ENCODE measurements around the gene FAM20C.

The FAM20C gene

DNA sequence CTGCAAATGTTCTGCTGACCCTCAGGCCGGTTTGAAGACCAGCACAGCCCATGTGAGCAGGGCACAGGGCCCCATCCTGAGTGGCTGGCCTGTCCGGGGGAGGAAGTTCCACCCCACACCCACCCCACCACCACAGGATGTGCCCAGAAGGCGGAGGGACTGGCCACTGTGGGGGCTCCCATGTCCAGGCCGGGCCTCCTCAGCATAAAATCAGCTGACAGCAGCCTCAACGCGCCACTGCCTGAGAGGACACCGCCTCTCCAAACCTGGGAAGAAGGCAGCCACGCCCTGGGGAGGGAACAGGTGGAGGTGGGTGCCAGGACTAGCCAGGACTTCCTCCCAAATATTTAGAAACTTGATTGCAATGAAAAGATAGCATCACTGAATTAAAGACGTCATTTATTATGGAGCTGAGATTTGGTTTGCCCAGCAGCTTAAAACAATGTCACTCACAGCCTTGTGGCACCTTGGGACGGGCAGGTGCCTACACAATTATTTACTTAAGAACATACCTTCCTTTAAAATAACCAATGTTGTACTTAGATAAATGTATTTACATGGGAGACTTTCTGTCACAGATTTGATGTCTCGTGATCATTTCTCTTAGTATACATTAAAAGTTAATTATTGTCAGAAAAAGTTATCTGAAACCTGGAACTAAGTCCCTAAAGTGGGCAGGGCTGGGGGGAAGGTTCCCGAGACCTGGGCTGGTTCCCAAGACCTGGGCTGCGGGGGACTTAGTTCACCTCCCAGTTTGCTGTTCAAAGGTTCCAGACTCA, 27.3 kb upstream of the FAM20C start:
- H3K4me3 Mint-ChIP-seq: no peak overlapping the region
- no peak for DNase-seq (ENCODE audit: low spot score)
- H3K36me3 Mint-ChIP-seq (ENCODE audit: low read depth): no peaks in the 10 kb centered on the region
- H3K27ac Mint-ChIP-seq: no peak overlapping the region
- H3K4me1 Mint-ChIP-seq (ENCODE audit: low read depth): no peaks in the 10 kb centered on the region
- H3K9me3 Mint-ChIP-seq: no peaks in the 10 kb centered on the region
- H3K27me3 Mint-ChIP-seq (ENCODE audit: low read depth): peaks cover 3% of the 10 kb centered on the region

DNA sequence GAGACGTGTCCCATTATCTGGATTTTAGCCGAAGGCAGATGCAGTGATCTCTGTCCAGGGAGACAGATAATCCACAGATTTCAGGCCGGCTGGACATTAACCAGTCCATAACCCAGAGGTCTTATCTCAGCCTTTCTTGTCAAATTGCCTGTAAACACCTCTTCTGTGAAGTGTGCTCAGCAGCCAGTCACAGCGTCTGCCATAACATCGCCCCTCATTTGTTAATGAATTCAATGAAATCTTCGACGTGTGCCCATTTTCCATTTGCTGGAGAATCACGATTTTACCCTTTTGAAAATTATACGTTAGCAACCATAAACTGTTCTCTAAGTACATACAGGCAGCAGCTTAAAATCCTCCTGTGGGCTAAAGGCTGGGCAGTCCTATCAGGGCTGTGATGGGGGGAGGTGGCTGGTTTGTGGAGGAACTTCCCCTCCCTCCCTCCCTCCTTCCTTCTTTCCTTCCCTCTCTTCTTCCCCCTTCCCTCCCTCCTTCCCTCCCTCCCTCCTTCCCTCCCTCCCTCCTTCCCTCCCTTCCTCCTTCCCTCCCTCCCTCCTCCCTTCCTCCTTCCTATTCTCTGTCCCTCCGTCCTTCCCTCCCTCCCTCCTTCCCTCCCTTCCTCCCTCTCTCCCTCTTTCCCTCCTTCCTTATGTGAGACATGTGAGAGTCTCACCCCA, 26.6 kb upstream of the FAM20C start:
- DNase-seq (ENCODE audit: low spot score): no peak
- H3K36me3 Mint-ChIP-seq (ENCODE audit: low read depth): no peaks in the 10 kb centered on the region
- no peak overlapping the region for H3K27ac Mint-ChIP-seq
- no peak overlapping the region for H3K4me3 Mint-ChIP-seq
- H3K27me3 Mint-ChIP-seq (ENCODE audit: low read depth): peaks cover 3% of the 10 kb centered on the region
- H3K4me1 Mint-ChIP-seq (ENCODE audit: low read depth): no peaks in the 10 kb centered on the region
- no peaks in the 10 kb centered on the region for H3K9me3 Mint-ChIP-seq

DNA sequence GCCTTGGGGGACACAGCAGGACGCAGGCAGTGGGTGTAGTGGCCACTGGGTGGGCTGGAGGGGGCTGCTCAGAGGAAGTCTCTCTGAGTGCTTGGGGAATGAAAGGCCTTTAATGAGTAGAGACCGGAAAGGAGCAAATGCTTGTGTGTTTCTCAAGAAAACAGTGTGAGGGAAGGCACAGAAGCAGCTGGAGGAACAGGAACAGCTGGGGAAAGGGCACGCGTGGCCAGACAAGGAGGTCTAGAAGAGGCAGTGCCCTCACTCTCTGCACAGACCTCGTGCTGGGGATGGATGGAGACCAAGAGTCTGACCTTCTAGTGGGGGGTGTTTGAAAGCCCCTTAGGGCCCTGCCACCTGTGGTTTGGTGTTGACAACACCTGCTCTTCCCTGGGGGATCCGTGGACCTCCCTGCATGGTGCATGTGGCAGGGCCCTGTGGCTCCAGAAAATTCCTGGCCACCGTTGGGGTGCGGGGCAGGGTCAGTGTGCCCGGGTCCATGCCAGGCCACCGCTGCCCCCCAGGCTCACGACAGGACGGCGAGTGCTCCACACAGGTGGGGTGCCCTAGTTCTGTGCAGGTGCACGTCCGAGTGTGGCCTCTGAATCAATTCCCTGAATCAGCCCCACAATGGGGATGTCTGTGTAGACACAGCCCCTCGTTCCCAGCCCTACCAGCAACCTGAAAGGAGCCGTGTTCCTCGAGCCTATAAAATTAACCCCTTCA, 25.9 kb upstream of the FAM20C start:
- Mint-ChIP-seq H3K36me3 (ENCODE audit: low read depth) (no peaks in the 10 kb centered on the region), H3K4me3 (no peak overlapping the region), H3K27me3 (ENCODE audit: low read depth) (peaks cover 3% of the 10 kb centered on the region), H3K27ac (no peak overlapping the region), H3K4me1 (ENCODE audit: low read depth) (no peaks in the 10 kb centered on the region), H3K9me3 (no peaks in the 10 kb centered on the region)
- DNase-seq (ENCODE audit: low spot score): no peak

DNA sequence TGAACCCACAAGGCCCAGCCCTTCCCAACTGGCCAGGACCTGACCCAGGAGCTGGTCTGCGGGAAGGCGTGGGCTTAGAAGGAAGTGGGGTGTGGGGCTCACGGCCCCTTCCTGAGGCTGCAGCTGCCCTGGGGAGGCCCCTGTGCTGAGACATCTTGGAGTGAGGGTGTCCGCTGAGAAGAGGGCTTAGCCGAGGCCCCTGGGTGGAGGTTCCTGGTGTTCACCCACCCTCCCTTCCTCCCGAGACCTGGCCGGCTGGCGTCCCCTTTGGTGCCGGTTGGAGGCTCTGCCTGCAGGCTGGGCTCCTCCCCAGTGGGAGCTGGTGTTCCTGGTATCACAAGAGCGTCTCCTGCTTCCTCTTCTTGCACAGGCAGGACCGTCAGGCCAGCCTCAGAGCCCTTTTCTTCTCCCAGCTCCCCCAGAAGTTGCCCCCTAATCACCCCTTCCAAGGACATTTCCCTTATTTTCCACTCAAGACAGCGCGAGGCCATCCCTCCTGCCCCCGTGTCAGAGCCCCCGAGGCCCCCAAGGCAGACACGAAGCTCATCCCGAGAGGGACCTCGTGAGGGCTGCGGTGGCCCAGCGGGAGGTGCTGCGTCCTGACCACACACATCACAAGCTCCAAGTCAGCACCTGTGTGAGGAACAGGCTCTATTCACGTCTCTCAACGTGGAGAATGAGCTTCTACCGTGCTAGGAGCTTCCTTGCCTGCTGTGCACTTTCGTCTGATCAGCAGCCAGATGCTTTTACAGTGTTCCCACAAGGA, 25.1 kb upstream of the FAM20C start:
- Mint-ChIP-seq H3K4me3 (no peak overlapping the region), H3K27me3 (ENCODE audit: low read depth) (peaks cover 3% of the 10 kb centered on the region), H3K36me3 (ENCODE audit: low read depth) (no peaks in the 10 kb centered on the region), H3K9me3 (no peaks in the 10 kb centered on the region), H3K4me1 (ENCODE audit: low read depth) (no peaks in the 10 kb centered on the region), H3K27ac (no peak overlapping the region)
- no peak for DNase-seq (ENCODE audit: low spot score)

DNA sequence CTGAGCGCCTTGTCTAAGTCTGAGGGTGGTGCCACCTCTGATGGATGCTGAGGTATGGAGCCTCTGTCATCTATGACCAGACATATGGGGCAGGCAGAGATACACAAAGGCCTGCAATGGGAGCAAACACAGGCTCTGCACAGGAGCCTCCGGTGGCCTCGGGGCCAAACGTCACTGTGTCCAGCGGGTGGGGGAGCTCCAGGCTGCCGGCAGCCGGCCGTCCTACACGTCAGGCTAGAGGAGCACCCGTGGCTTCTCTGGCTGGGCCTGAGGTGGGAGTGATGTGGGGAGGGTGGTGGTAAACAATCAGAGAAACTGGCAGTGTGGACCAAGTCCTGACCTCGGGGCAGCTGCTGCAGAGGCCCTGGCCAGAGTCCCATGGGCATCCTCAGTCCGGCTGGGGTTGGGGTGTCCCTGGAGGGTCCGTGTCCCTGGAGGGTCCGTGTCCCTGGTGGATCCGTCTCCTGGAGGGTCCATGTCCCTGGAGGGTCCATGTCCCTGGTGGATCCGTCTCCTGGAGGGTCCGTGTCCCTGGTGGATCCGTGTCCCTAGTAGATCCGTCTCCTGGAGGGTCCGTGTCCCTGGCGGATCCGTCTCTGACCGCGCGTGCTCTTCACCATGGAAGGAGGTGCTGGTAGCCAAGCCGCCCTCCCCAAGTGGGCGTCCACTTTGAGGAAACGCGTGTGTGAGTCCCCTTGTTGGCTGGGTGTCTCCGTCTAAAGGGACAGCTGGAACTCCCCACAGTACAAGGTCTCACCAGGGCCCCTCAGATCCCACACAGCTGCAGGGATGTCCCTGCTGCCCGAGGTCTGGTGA, 24.2 kb upstream of the FAM20C start:
- Mint-ChIP-seq H3K27ac (no peak overlapping the region), H3K4me1 (ENCODE audit: low read depth) (no peaks in the 10 kb centered on the region), H3K27me3 (ENCODE audit: low read depth) (peaks cover 3% of the 10 kb centered on the region), H3K36me3 (ENCODE audit: low read depth) (no peaks in the 10 kb centered on the region), H3K9me3 (no peaks in the 10 kb centered on the region), H3K4me3 (no peak overlapping the region)
- DNase-seq (ENCODE audit: low spot score): no peak

DNA sequence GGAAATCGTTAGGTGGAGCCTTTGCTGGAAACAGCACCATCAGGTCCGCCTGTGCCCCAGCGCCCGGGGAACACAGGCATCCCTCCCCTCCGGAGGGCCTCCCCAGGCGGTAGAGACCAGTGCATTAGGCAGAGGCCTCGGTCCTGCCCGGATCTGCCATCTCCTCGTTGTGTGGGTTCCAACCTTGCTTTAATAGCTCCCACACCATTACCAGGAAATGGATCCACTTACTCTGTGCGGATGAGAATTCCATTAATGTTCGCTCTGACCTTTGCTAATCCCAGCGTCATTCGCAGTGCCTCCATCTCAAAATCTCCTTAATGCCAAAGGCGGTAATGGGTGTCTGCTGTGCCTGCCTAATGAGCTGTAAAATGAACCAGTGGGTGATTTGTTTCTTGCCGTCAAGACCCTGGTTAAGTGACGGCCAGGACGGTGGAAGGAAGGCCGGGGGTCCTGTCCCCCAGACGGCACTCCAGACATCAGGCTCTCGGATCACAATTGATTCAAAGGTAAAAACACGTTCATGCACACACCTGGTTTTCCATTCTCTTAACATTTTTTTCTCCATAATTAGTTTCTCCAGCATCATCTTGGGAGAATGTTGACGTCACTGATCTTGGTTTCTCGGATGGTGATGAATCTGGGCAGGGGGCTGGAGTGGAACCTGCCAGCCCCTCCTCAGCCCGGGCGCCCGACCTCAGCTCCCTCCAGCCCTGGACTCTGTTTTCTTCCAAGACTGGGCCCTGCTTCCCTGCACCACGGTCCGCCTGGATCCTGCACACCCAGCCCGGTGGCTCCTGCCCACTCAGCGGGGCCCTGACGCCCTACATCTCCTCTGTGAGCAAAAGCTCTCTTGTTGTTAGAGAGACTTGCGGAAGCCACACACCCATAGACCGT, 22.8 kb upstream of the FAM20C start:
- Mint-ChIP-seq H3K27me3 (ENCODE audit: low read depth) (peaks cover 3% of the 10 kb centered on the region), H3K36me3 (ENCODE audit: low read depth) (no peaks in the 10 kb centered on the region)

DNA sequence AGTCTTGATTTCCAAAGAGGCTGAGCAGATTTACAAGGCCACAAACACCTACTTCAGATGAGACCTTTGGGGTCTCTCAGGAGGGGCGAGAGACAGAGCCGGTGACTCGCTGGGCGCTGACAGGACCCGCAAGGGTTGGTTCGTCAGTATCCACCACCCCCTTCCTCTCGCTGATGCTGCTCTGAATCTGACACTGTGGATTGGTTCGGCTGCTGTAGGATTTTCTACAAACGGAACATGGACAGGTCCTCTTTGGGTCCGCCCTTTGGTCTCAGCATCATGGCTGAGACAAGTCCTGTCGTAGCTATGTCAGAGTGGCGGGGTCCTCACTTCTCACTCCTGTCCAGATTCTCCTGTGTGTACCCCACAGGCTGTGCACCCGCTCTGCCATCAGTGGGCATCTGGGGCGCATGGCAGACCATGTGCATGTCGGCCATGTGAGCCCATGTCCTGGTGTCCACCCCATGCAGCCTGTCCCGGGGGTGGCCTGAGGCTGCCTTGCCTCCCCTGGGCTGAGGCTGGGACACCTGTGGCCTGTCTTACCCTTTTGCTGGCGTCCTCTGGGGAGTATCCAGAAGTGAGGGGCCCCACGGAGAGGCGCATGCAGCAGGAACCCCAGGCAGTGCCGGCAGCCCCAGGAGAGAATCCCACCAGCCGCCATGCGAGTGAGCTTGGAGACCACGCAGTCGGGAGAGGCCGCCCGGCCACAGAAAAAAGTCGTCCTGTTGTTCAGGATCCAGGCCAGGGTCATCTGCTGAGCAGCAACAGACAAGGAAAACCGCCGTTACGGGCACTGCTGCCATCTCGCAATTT, 21.6 kb upstream of the FAM20C start:
- no peaks in the 10 kb centered on the region for H3K36me3 Mint-ChIP-seq (ENCODE audit: low read depth)
- H3K27me3 Mint-ChIP-seq (ENCODE audit: low read depth): peaks cover 3% of the 10 kb centered on the region
- DNase-seq (ENCODE audit: low spot score): no peak
- H3K27ac Mint-ChIP-seq: no peak overlapping the region
- H3K4me1 Mint-ChIP-seq (ENCODE audit: low read depth): no peaks in the 10 kb centered on the region
- H3K9me3 Mint-ChIP-seq: no peaks in the 10 kb centered on the region
- H3K4me3 Mint-ChIP-seq: no peak overlapping the region

More for the DNA sequence above, 22.8 kb upstream of the FAM20C start:
- Mint-ChIP-seq H3K27ac (no peak overlapping the region), H3K4me1 (ENCODE audit: low read depth) (no peaks in the 10 kb centered on the region), H3K9me3 (no peaks in the 10 kb centered on the region), H3K4me3 (no peak overlapping the region)
- no peak for DNase-seq (ENCODE audit: low spot score)

DNA sequence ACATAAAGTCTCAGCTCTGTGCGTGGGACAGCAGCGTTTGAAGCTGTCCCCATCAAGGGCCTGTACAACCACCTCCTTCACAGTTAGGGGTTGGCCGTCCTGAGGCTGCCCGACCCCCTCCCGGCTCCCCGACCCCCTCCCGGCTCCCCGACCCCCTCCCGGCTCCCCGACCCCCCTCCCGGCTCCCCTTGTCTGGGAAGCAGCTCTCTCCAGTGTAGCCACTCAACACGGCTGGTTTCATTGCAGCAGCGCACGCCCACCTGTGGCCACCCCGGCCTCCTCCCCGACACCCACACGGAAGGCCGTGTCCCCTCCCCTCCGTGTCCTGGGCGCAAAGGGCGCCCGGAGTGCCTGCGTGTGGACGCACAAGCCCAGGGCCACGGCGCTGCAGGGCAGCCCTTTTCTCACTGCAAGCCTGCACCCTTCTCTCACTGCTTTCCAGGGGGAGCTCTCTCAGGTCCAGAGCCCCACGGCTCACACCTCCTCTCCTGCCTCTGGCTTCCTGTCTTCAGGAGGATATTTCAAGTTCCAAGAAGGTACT, 20.9 kb upstream of the FAM20C start:
- H3K9me3 Mint-ChIP-seq: no peaks in the 10 kb centered on the region
- no peaks in the 10 kb centered on the region for H3K36me3 Mint-ChIP-seq (ENCODE audit: low read depth)
- peaks cover 3% of the 10 kb centered on the region for H3K27me3 Mint-ChIP-seq (ENCODE audit: low read depth)
- no peaks in the 10 kb centered on the region for H3K4me1 Mint-ChIP-seq (ENCODE audit: low read depth)
- no peak overlapping the region for H3K27ac Mint-ChIP-seq
- H3K4me3 Mint-ChIP-seq: no peak overlapping the region
- no peak for DNase-seq (ENCODE audit: low spot score)

DNA sequence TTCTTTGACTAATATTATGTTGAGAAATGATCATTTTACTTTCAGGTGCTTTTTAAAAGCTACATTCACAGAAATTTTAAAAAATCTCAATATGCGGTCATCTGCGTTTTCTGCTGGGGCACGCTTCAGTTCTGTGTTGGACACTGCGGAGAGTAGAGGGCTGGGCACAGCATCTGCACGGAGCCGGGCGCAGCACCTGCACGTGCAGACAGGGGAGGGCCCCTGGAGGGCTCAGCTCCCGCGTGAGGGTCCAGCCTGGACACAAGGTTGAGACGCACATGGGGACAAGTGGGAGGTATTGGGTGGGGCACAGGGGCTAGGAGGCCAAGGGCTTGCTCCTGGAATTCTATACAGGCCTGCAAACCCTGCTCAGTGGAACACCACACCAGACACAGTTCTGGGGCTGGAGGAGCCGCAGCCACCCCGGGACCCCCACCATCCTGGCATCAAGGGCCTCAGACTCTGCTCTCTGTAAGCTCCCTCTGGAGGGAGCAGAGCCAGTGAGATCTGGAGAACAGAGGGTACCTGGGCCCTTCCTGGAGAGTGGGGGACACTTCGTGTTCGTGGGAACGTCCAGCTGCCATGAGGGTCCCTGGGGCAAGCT, 20.4 kb upstream of the FAM20C start:
- Mint-ChIP-seq H3K4me3 (no peak overlapping the region), H3K36me3 (ENCODE audit: low read depth) (no peaks in the 10 kb centered on the region), H3K4me1 (ENCODE audit: low read depth) (no peaks in the 10 kb centered on the region), H3K27ac (no peak overlapping the region), H3K27me3 (ENCODE audit: low read depth) (peaks cover 3% of the 10 kb centered on the region), H3K9me3 (no peaks in the 10 kb centered on the region)
- DNase-seq (ENCODE audit: low spot score): no peak

DNA sequence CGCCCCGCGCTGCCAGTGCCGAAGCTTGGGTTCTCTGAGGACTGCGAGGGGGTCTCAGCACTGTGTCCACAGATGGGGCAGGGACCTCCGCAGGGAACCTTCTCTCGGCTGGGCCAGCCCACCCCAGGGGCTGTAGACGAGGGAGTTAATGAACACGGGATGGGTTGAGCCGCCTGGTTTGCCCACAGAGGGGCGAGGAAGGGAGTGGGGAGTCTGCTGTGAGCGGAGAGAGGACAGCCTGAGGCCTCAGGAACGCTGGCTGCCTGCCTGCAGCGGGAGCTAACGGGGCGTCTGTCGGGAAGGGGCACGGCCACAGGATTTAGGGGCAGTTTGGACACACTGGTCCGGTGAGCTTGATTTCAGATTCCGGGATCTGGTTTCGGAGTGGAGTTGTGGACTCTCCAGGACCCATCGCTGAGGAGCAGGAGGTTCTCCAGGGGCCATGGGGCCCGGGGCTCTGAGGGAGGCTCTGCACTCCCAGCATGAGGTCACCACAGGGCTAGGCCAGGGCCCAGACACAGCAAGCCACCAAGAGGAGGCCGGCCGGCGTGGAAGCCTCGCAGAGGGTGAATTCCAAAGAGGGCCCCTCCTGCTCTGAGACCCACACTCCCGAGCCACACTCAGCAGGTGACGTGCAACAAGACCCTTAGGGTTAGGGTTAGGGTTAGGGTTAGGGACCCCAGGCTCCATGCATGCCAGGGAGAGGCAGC, 19.0 kb upstream of the FAM20C start:
- no peaks in the 10 kb centered on the region for H3K4me1 Mint-ChIP-seq (ENCODE audit: low read depth)
- H3K27ac Mint-ChIP-seq: no peak overlapping the region
- no peak for DNase-seq (ENCODE audit: low spot score)
- H3K4me3 Mint-ChIP-seq: no peak overlapping the region
- H3K27me3 Mint-ChIP-seq (ENCODE audit: low read depth): no peaks in the 10 kb centered on the region
- no peaks in the 10 kb centered on the region for H3K36me3 Mint-ChIP-seq (ENCODE audit: low read depth)
- H3K9me3 Mint-ChIP-seq: no peaks in the 10 kb centered on the region

DNA sequence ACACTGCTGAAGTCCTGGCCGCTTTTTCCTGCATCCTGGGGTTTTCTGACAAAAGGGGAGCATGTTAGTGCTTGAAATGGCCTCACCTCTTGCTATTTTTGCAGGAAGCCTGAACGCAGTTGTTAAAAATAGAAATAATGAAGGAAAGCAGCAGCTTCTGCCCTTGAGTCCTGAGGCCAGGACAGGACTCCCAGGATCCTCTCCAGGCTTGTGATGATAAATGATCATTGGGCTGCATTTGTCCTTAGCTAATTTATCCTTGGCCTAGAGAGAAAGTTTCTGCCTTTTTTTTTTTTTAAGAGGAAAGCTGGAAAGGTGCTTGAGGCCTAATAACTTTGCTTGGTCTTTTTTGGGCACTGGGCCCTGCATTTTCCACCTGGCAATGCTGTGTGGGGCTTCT, 17.7 kb upstream of the FAM20C start:
- Mint-ChIP-seq H3K9me3 (no peaks in the 10 kb centered on the region), H3K4me3 (no peak overlapping the region), H3K27me3 (ENCODE audit: low read depth) (no peaks in the 10 kb centered on the region), H3K27ac (no peak overlapping the region), H3K4me1 (ENCODE audit: low read depth) (no peaks in the 10 kb centered on the region), H3K36me3 (ENCODE audit: low read depth) (no peaks in the 10 kb centered on the region)
- DNase-seq (ENCODE audit: low spot score): no peak
